Gastroesophageal sphincter (tissue), 4 donors: ENCODE data around the gene C3. TPM values are rescaled to one million over a fixed set of nuclear protein-coding genes. Genes with fewer than 3 reads are reported as not detected.

Source experiments
- ATAC-seq: fragments of 150-250 bp; one replicate; pipeline ENCODE4 v1.9.1; 2016; ENCODE audit warnings: mild to moderate bottlenecking, moderate library complexity
- H3K27ac ChIP-seq, 4 donors: fragments of 200-600 bp; sonication (generic) in 3 of 4; 1 replicate in 3 of 4; 2 replicates in 1 of 4; pipeline ENCODE4 v1.5.1; 2016 to 2019
- H3K27me3 ChIP-seq: fragments of 200-600 bp; sonication (generic); one replicate; pipeline ENCODE4 v1.5.1; 2019
- H3K36me3 ChIP-seq, 2 donors: fragments of 200-600 bp; sonication (generic); one replicate each; pipeline ENCODE4 v1.5.1; 2019; ENCODE audit warnings: control low read depth in 1 of 2
- H3K4me1 ChIP-seq, 3 donors: fragments of 200-600 bp; sonication (generic); 1 replicate in 2 of 3; 2 replicates in 1 of 3; pipeline ENCODE4 v1.5.1; 2016 to 2019; ENCODE audit warnings: control low read depth in 2 of 3
- H3K4me3 ChIP-seq, 2 donors: fragments of 200-600 bp; sonication (generic); one replicate each; pipeline ENCODE4 v1.5.1; 2019; ENCODE audit warnings: mild to moderate bottlenecking in 1 of 2, moderate library complexity in 1 of 2
- H3K9me3 ChIP-seq, 3 donors: fragments of 200-600 bp; sonication (generic); one replicate each; pipeline ENCODE4 v1.5.1; 2017 to 2019; ENCODE audit warnings: control low read depth in 2 of 3
- CTCF ChIP-seq, 4 experiments: fragments of 200-600 bp in 2 of 4; fragments of 450-650 bp in 2 of 4; sonication (generic) in 1 of 4; IDR thresholded peaks; one replicate each; pipeline ENCODE4 v1.5.1; 2017 to 2019; ENCODE audit warnings: antibody characterized with exemption in 4 of 4, mild to moderate bottlenecking in 2 of 4, moderate library complexity in 2 of 4
- EP300 ChIP-seq: sonication (generic); formaldehyde crosslinking; IDR thresholded peaks from one replicate; pipeline ENCODE4 v1.6.1; 2017; ENCODE audit warnings: antibody characterized with exemption, mild to moderate bottlenecking
- POLR2A ChIP-seq, 2 donors: fragments of 450-650 bp; IDR thresholded peaks; one replicate each; pipeline ENCODE4 v1.6.1; 2017; ENCODE audit warnings: antibody characterized with exemption in 2 of 2, mild to moderate bottlenecking in 2 of 2, moderate library complexity in 1 of 2
- POLR2AphosphoS5 ChIP-seq: sonication (generic); formaldehyde crosslinking; IDR thresholded peaks from one replicate; pipeline ENCODE4 v1.6.1; 2017; ENCODE audit warnings: antibody characterized with exemption
- WGBS, 2 donors: methylation state at CpG; one replicate each; pipeline ENCODE4 v1.1.5; 2018; ENCODE audit warnings: low coverage in 1 of 2; 5-methylcytosine and 5-hydroxymethylcytosine counted together
- total RNA-seq, 4 donors: library from RNA; depleted of rRNA; stranded (reverse); fragments of >200 nt; gene quantifications; one replicate each; pipeline ENCODE4 v1.1.0, GENCODE V29; 2016

C3 gene
- total RNA-seq, 4 donors from 2014 or later = 246 to 757 (median 594) TPM

GRCh38 chr19:6672693-6673290, 47.7 kb downstream of the C3 start:
- TF ChIP-seq EP300 (no peak), POLR2AphosphoS5 (no peak), CTCF (IDR thresholded peaks at IDR 0.05) (no peak), POLR2A (IDR thresholded peaks at IDR 0.05) (no peak)
- peaks cover 68% of the 10 kb centered on the region for H3K27me3 ChIP-seq
- 66 to 92% methylated on average over 3 to 4 of the region's 6 CpGs for whole genome bisulfite sequencing, 2 donors

GRCh38 chr19:6671960-6672359, 48.5 kb downstream of the C3 start:
- H3K27me3 ChIP-seq = peaks cover 66% of the 10 kb centered on the region

More at GRCh38 chr19:6672693-6673290, 47.7 kb downstream of the C3 start:
- ATAC-seq = no peak
- peaks cover 0 to 6% (median 0%) of the 10 kb centered on the region in 3 donors for H3K4me1 ChIP-seq
- H3K27ac ChIP-seq = no peak overlapping the region
- peaks cover 0 to 9% of the 10 kb centered on the region in 2 donors for H3K36me3 ChIP-seq
- H3K4me3 ChIP-seq = no peak overlapping the region
- no peaks in the 10 kb centered on the region for H3K9me3 ChIP-seq

GRCh38 chr19:6668691-6669090, 51.8 kb downstream of the C3 start:
- H3K4me1 ChIP-seq = no peaks in the 10 kb centered on the region
- ATAC-seq = no peak
- H3K9me3 ChIP-seq = peaks cover 0 to 5% (median 0%) of the 10 kb centered on the region in 3 donors
- no peak overlapping the region for H3K4me3 ChIP-seq
- no peaks in the 10 kb centered on the region for H3K36me3 ChIP-seq
- TF ChIP-seq POLR2AphosphoS5 = no peak
- no peak for TF ChIP-seq POLR2A (IDR thresholded peaks at IDR 0.05)
- no peak for TF ChIP-seq CTCF (IDR thresholded peaks at IDR 0.05)
- no peak for TF ChIP-seq EP300
- WGBS, 2 donors = 50 to 88% methylated on average over 2 to 8 of the region's 11 CpGs
- no peak overlapping the region for H3K27ac ChIP-seq
- peaks cover 59% of the 10 kb centered on the region for H3K27me3 ChIP-seq

More at GRCh38 chr19:6671960-6672359, 48.5 kb downstream of the C3 start:
- no peaks in the 10 kb centered on the region for H3K9me3 ChIP-seq
- no peak for ATAC-seq
- TF ChIP-seq POLR2AphosphoS5 (no peak), POLR2A (IDR thresholded peaks at IDR 0.05) (no peak), CTCF (IDR thresholded peaks at IDR 0.05) (no peak), EP300 (no peak)
- no peak overlapping the region for H3K4me3 ChIP-seq
- H3K4me1 ChIP-seq = peaks cover 0 to 6% (median 0%) of the 10 kb centered on the region in 3 donors
- peaks cover 0 to under 1% of the 10 kb centered on the region in 2 donors for H3K36me3 ChIP-seq
- no peak overlapping the region for H3K27ac ChIP-seq
- 33 to 60% methylated on average over 1 of the region's 4 CpGs for WGBS, 2 donors

- no peak overlapping the region for H3K27ac ChIP-seq
- TF ChIP-seq POLR2A (IDR thresholded peaks at IDR 0.05) = no peak
- 64% methylated on average over 8 of the region's 14 CpGs; no CpG with 5 or more reads in 1 of the 2 donors for WGBS, 2 donors
- no peaks in the 10 kb centered on the region for H3K4me1 ChIP-seq
- H3K9me3 ChIP-seq = peaks cover 0 to 7% (median 0%) of the 10 kb centered on the region in 3 donors
- H3K36me3 ChIP-seq = no peaks in the 10 kb centered on the region
- peaks cover 63% of the 10 kb centered on the region for H3K27me3 ChIP-seq
- H3K4me3 ChIP-seq = no peak overlapping the region
- ATAC-seq = no peak
These were observed 53.3 kb downstream of the C3 start for GRCh38 chr19:6667114-6667627.

GRCh38 chr19:6664916-6665315, 55.5 kb downstream of the C3 start:
- Histone ChIP-seq H3K27me3 (peaks cover 74% of the 10 kb centered on the region), H3K36me3 (no peaks in the 10 kb centered on the region), H3K27ac (no peak overlapping the region), H3K4me1 (no peaks in the 10 kb centered on the region), H3K4me3 (no peak overlapping the region), H3K9me3 (peaks cover 0 to 7% (median 0%) of the 10 kb centered on the region in 3 donors)
- WGBS, 2 donors = 97% methylated on average over 5 of the region's 17 CpGs; no CpG with 5 or more reads in 1 of the 2 donors
- ATAC-seq = no peak
- TF ChIP-seq CTCF (IDR thresholded peaks at IDR 0.05) = no peak
- no peak for TF ChIP-seq POLR2A (IDR thresholded peaks at IDR 0.05)
- TF ChIP-seq EP300 = no peak
- TF ChIP-seq POLR2AphosphoS5 = no peak
